ENCODE data around the gene CACNA1S. TPM values are rescaled to one million over a fixed set of nuclear protein-coding genes. Genes with fewer than 3 reads are reported as not detected.

Gene CACNA1S
- total RNA-seq, 3 donors from 2014 or later, result not detected

DNA sequence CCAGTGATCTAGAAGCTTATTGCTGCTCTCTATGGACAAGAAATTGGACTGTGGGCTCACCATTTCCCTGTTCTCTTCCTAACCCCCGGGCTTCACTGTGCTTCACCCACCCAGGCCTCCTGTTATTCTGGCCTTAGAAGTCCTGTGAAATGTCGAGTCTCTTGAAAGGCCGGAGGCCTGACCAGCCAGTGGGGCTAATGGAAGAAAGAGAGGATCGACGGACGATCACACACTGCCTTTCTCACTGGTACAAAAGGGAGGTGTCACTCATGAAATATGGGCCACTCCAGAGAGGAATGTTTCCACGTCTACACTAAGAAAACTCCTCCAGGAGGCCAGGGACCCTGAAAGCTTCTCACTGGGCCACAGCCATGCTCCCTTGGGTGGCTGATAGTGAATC is 36.1 kb downstream of the CACNA1S start:
- H3K4me3 ChIP-seq, result no peak overlapping the region
- TF ChIP-seq, protein P1, sequence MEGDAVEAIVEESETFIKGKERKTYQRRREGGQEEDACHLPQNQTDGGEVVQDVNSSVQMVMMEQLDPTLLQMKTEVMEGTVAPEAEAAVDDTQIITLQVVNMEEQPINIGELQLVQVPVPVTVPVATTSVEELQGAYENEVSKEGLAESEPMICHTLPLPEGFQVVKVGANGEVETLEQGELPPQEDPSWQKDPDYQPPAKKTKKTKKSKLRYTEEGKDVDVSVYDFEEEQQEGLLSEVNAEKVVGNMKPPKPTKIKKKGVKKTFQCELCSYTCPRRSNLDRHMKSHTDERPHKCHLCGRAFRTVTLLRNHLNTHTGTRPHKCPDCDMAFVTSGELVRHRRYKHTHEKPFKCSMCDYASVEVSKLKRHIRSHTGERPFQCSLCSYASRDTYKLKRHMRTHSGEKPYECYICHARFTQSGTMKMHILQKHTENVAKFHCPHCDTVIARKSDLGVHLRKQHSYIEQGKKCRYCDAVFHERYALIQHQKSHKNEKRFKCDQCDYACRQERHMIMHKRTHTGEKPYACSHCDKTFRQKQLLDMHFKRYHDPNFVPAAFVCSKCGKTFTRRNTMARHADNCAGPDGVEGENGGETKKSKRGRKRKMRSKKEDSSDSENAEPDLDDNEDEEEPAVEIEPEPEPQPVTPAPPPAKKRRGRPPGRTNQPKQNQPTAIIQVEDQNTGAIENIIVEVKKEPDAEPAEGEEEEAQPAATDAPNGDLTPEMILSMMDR (IDR thresholded peaks at IDR 0.05), result no peak
- TF ChIP-seq POLR2AphosphoS5 (IDR thresholded peaks at IDR 0.05) (no peak), POLR2A (IDR thresholded peaks at IDR 0.05) (no peak)
- intact Hi-C loops (cut with DNase I; ENCODE audit: low total_unique reads), result no loop called here
- no peaks in the 10 kb centered on the region for H3K4me1 ChIP-seq
- no peak for DNase-seq (ENCODE audit: low spot score in 2 of 2)
- H3K27ac ChIP-seq, result no peak overlapping the region
- H3K36me3 ChIP-seq, result no peaks in the 10 kb centered on the region
- no peaks in the 10 kb centered on the region for H3K9me3 ChIP-seq
- no peaks in the 10 kb centered on the region for H3K27me3 ChIP-seq

DNA sequence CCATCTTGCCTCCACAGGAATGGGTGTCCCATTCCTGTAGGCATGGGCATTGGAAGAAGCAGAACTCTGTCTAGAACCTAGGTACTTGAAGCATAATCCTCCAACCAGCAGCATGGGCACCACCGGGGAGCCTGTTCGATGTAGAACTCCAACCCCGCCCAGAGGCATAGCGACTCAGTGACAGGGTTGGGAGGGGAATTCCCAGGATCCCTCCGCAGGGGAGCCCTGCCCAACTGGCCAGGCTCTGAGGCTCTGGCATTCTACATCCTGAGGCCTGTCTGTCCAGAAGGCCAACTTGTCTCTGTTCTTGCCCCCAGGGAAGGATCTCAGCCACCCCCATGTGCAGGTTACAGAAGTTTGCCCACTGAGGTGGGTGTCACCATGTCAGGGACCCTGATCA is 38.2 kb downstream of the CACNA1S start:
- no peaks in the 10 kb centered on the region for H3K27me3 ChIP-seq
- H3K4me1 ChIP-seq, result no peaks in the 10 kb centered on the region
- H3K9me3 ChIP-seq, result no peaks in the 10 kb centered on the region
- no peak overlapping the region for H3K4me3 ChIP-seq
- TF ChIP-seq, protein P1 (IDR thresholded peaks at IDR 0.05), result no peak
- TF ChIP-seq POLR2AphosphoS5 (IDR thresholded peaks at IDR 0.05) (no peak), POLR2A (IDR thresholded peaks at IDR 0.05) (no peak)
- intact Hi-C loops (cut with DNase I; ENCODE audit: low total_unique reads), result no loop called here
- no peak for DNase-seq (ENCODE audit: low spot score in 2 of 2)
- no peak overlapping the region for H3K27ac ChIP-seq
- H3K36me3 ChIP-seq, result no peaks in the 10 kb centered on the region

DNA sequence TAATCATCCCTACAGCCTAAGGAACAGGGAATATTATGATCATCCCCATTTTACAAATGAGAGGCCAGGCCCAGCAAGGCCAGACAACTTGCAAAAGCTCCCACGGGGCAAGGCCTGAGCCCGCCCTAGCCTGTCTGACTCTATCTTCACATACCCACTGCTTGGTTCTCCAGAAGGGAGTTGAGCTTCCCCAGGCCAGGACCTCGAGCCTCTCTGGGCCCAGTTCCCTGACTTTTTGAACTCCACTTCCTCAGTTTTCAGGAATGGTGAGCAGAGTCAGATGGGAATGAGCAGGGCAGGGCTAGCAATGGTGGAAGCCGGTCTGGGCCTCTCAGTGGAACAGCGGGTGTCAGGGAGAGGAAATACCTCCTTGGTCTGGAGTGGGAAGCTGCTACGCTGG is 39.3 kb downstream of the CACNA1S start:
- TF ChIP-seq, protein P1 (IDR thresholded peaks at IDR 0.05), result no peak
- TF ChIP-seq POLR2AphosphoS5 (IDR thresholded peaks at IDR 0.05) (no peak), POLR2A (IDR thresholded peaks at IDR 0.05) (no peak)
- H3K36me3 ChIP-seq, result no peaks in the 10 kb centered on the region
- no peak overlapping the region for H3K27ac ChIP-seq
- DNase-seq (ENCODE audit: low spot score in 2 of 2), result no peak
- intact Hi-C loops (cut with DNase I; ENCODE audit: low total_unique reads), result no loop called here
- no peaks in the 10 kb centered on the region for H3K4me1 ChIP-seq
- H3K9me3 ChIP-seq, result no peaks in the 10 kb centered on the region
- no peak overlapping the region for H3K4me3 ChIP-seq
- H3K27me3 ChIP-seq, result no peaks in the 10 kb centered on the region

DNA sequence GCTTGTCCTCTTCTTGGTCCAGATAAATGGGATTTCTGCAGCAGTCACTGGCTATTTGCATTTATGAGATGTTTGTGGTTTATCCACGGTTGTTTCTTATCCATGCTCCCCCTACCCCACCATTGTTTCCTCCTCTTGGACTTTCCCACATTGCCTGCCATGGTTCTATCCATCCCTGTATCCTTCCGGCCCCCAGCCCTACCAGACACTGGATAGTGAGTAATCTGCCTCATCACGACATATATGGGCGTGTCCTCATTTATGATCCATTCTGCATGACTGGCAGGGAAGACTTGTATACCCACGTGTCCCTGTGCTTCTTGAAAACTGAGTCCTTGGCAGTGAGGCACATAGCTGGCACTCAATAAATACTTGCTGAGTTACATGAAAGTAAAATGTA is 40.1 kb downstream of the CACNA1S start:
- H3K27ac ChIP-seq, result no peak overlapping the region
- no peaks in the 10 kb centered on the region for H3K9me3 ChIP-seq
- no peaks in the 10 kb centered on the region for H3K36me3 ChIP-seq
- no peak overlapping the region for H3K4me3 ChIP-seq
- no peaks in the 10 kb centered on the region for H3K4me1 ChIP-seq
- TF ChIP-seq, protein P1 (IDR thresholded peaks at IDR 0.05), result no peak
- TF ChIP-seq POLR2AphosphoS5 (IDR thresholded peaks at IDR 0.05) (no peak), POLR2A (IDR thresholded peaks at IDR 0.05) (no peak)
- no peak for DNase-seq (ENCODE audit: low spot score in 2 of 2)
- H3K27me3 ChIP-seq, result no peaks in the 10 kb centered on the region
- intact Hi-C loops (cut with DNase I; ENCODE audit: low total_unique reads), result no loop called here

DNA sequence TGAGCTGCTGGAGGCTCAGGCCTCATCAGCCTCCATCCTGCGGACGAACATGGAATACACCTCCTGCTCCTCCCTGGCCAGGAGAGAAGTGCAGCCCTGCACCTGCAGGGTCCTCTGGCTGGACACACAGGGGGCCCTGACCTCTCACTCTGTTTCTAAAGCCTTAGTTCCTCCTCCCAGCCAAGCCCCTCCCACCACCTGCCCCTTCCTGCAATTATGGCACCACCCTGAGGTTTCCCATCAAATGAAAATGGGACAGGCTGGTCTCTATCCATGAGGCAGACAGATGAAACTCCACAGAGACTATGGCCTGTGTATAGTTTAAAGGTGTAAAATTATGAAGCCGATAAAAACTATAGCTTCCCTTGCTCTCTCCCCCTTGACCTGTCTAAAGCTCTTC is 42.6 kb downstream of the CACNA1S start:
- Histone ChIP-seq H3K27me3 (peaks cover 0 to 5% of the 10 kb centered on the region in 2 donors), H3K4me1 (no peaks in the 10 kb centered on the region), H3K27ac (no peak overlapping the region), H3K36me3 (no peaks in the 10 kb centered on the region), H3K4me3 (no peak overlapping the region), H3K9me3 (no peaks in the 10 kb centered on the region)
- intact Hi-C loops (cut with DNase I; ENCODE audit: low total_unique reads), result no loop called here
- DNase-seq (ENCODE audit: low spot score in 2 of 2), result no peak
- TF ChIP-seq POLR2A (IDR thresholded peaks at IDR 0.05) (no peak), POLR2AphosphoS5 (IDR thresholded peaks at IDR 0.05) (no peak)
- TF ChIP-seq, protein P1 (IDR thresholded peaks at IDR 0.05), result no peak
